ENCODE measurements around the gene C13orf42.

DNA sequence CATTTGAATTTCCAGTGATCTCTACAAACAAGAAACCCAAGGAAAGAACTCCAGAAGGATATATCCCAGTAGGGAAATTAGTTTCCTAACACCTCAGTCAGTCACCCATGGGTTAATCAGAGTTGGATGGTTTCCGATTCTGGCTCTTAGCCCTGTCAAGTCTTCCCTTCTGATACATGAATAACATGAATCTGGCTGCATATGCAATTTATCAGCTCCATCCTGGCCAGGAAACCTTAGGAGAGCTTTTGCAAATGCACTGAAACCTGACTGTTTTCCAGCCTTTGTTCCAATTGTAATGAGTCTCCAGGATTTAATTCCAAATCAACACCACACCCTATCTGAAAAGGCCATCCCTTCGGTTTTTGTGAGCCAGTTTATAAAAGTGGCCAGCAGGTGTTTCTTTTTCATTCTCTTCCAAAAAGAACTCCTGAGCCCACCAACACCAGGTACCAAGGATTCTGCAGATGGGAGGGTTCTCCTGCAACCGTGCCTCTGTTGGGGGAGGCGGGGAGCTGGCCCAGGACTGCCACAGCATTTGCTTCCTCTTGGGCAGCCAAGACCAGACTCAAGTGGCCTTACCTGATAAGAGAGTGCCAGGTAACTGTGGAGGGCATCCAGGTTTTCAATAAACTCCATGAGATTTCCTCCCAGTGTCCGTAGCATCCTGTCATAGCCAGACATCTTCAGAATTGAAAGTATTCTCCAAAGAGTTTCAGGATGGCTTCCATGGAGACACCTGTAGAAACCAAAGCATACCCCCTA lies 77.5 kb downstream of the C13orf42 start:
- TF ChIP-seq, protein P1, sequence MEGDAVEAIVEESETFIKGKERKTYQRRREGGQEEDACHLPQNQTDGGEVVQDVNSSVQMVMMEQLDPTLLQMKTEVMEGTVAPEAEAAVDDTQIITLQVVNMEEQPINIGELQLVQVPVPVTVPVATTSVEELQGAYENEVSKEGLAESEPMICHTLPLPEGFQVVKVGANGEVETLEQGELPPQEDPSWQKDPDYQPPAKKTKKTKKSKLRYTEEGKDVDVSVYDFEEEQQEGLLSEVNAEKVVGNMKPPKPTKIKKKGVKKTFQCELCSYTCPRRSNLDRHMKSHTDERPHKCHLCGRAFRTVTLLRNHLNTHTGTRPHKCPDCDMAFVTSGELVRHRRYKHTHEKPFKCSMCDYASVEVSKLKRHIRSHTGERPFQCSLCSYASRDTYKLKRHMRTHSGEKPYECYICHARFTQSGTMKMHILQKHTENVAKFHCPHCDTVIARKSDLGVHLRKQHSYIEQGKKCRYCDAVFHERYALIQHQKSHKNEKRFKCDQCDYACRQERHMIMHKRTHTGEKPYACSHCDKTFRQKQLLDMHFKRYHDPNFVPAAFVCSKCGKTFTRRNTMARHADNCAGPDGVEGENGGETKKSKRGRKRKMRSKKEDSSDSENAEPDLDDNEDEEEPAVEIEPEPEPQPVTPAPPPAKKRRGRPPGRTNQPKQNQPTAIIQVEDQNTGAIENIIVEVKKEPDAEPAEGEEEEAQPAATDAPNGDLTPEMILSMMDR (IDR thresholded peaks at IDR 0.05; ENCODE audit: low read depth, low read length), result no peak
- TF ChIP-seq POLR2A (IDR thresholded peaks at IDR 0.05; ENCODE audit: extremely low read depth, insufficient read length), result no peak
- TF ChIP-seq, protein P2, sequence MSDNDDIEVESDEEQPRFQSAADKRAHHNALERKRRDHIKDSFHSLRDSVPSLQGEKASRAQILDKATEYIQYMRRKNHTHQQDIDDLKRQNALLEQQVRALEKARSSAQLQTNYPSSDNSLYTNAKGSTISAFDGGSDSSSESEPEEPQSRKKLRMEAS (IDR thresholded peaks at IDR 0.05; ENCODE audit: low read depth, low read length), result no peak
